ENCODE data around the gene SPOCK1.

Gene SPOCK1

GRCh38 chr5:137061382-137061781 is 437.7 kb downstream of the SPOCK1 start:
- no peak for TF ChIP-seq CTCF (IDR thresholded peaks at IDR 0.05; ENCODE audit: insufficient read depth, low read length, poor library complexity, severe bottlenecking)
- DNase-seq (ENCODE audit: extremely low read depth, insufficient read length) = no peak

GRCh38 chr5:137058089-137058488 is 441.0 kb downstream of the SPOCK1 start:
- Histone ChIP-seq H3K36me3 (ENCODE audit: control insufficient read depth, insufficient read depth, low read length) (no peaks in the 10 kb centered on the region), H3K4me3 (replicated peaks; ENCODE audit: low read depth, low read length) (no peak overlapping the region), H3K27me3 (replicated peaks; ENCODE audit: control insufficient read depth, insufficient read depth, low read length) (no peaks in the 10 kb centered on the region)
- no peak for DNase-seq (ENCODE audit: extremely low read depth, insufficient read length)
- TF ChIP-seq CTCF (IDR thresholded peaks at IDR 0.05; ENCODE audit: insufficient read depth, low read length, poor library complexity, severe bottlenecking) = no peak

More at GRCh38 chr5:137061382-137061781, 437.7 kb downstream of the SPOCK1 start:
- H3K4me3 ChIP-seq (replicated peaks; ENCODE audit: low read depth, low read length) = no peak overlapping the region
- no peaks in the 10 kb centered on the region for H3K27me3 ChIP-seq (replicated peaks; ENCODE audit: control insufficient read depth, insufficient read depth, low read length)
- no peaks in the 10 kb centered on the region for H3K36me3 ChIP-seq (ENCODE audit: control insufficient read depth, insufficient read depth, low read length)

GRCh38 chr5:137056676-137057075 is 442.4 kb downstream of the SPOCK1 start:
- H3K36me3 ChIP-seq (ENCODE audit: control insufficient read depth, insufficient read depth, low read length) = no peaks in the 10 kb centered on the region

GRCh38 chr5:137055271-137055872 is 443.8 kb downstream of the SPOCK1 start:
- no peaks in the 10 kb centered on the region for H3K36me3 ChIP-seq (ENCODE audit: control insufficient read depth, insufficient read depth, low read length)
- no peak overlapping the region for H3K4me3 ChIP-seq (replicated peaks; ENCODE audit: low read depth, low read length)
- DNase-seq (ENCODE audit: extremely low read depth, insufficient read length) = no peak
- no peaks in the 10 kb centered on the region; the same call in 1 of the 2 replicates for H3K27me3 ChIP-seq (replicated peaks; ENCODE audit: control insufficient read depth, insufficient read depth, low read length)
- TF ChIP-seq CTCF (IDR thresholded peaks at IDR 0.05; ENCODE audit: insufficient read depth, low read length, poor library complexity, severe bottlenecking) = no peak

More at GRCh38 chr5:137056676-137057075, 442.4 kb downstream of the SPOCK1 start:
- Histone ChIP-seq H3K27me3 (replicated peaks; ENCODE audit: control insufficient read depth, insufficient read depth, low read length) (no peaks in the 10 kb centered on the region; the same call in 1 of the 2 replicates), H3K4me3 (replicated peaks; ENCODE audit: low read depth, low read length) (no peak overlapping the region)
- no peak for TF ChIP-seq CTCF (IDR thresholded peaks at IDR 0.05; ENCODE audit: insufficient read depth, low read length, poor library complexity, severe bottlenecking)
- DNase-seq (ENCODE audit: extremely low read depth, insufficient read length) = no peak

- TF ChIP-seq CTCF (IDR thresholded peaks at IDR 0.05; ENCODE audit: insufficient read depth, low read length, poor library complexity, severe bottlenecking) = no peak
Observed at GRCh38 chr5:137054792-137055191, 444.3 kb downstream of the SPOCK1 start.

More at GRCh38 chr5:137054792-137055191, 444.3 kb downstream of the SPOCK1 start:
- Histone ChIP-seq H3K36me3 (ENCODE audit: control insufficient read depth, insufficient read depth, low read length) (no peaks in the 10 kb centered on the region), H3K4me3 (replicated peaks; ENCODE audit: low read depth, low read length) (no peak overlapping the region), H3K27me3 (replicated peaks; ENCODE audit: control insufficient read depth, insufficient read depth, low read length) (no peaks in the 10 kb centered on the region; the same call in 1 of the 2 replicates)
- no peak for DNase-seq (ENCODE audit: extremely low read depth, insufficient read length)
